HEK293 (cell line): ENCODE measurements around the gene SFT2D3.
"Not testable (repeated sequence)": the region's sequence is repeated elsewhere in the genome, so short reads cannot be mapped to it uniquely, and the experiment has no call there.

ENCODE experiments used
- CTCF ChIA-PET: fragments of 350-600 bp; formaldehyde crosslinking; extraction: SDS; loops from one replicate; lab custom pipeline; 2021; ENCODE audit warnings: antibody characterized with exemption; lab: Yijun Ruan, JAX
- POLR2A ChIA-PET: fragments of 300-600 bp; formaldehyde crosslinking; extraction: SDS; loops from one replicate; lab custom pipeline; 2020; ENCODE audit warnings: antibody characterized with exemption, inconsistent platforms; lab: Yijun Ruan, JAX
- H3K27ac ChIP-seq: fragments of 200-500 bp; sonication (Bioruptor generic); 2 replicates; pipeline ENCODE4 v1.5.1; 2014; ENCODE audit warnings: low read depth, low read length, control low read depth, inconsistent platforms; ENCODE audit errors: extremely low read depth
- H3K36me3 ChIP-seq, 2 experiments: fragments of 200-500 bp in 1 of 2; sonication (Bioruptor generic) in 1 of 2; 1 replicate in 1 of 2; 2 replicates in 1 of 2; pipeline ENCODE4 v1.5.1; 2014 to 2017; ENCODE audit warnings: inconsistent platforms in 2 of 2, low read length in 2 of 2; ENCODE audit not compliant: control insufficient read depth in 2 of 2, insufficient read depth in 1 of 2
- H3K4me1 ChIP-seq: fragments of 200-500 bp; sonication (Bioruptor generic); 2 replicates; pipeline ENCODE4 v1.5.1; 2014; ENCODE audit warnings: mild to moderate bottlenecking, low read length, inconsistent platforms; ENCODE audit not compliant: control insufficient read depth, insufficient read depth
- H3K4me3 ChIP-seq: 2 replicates; pipeline ENCODE4 v1.5.1; 2011; ENCODE audit warnings: low read depth, mild to moderate bottlenecking, control low read depth, low read length, moderate library complexity
- H3K9me3 ChIP-seq: fragments of 200-500 bp; sonication (Bioruptor generic); 2 replicates; pipeline ENCODE4 v1.5.1; 2014; ENCODE audit warnings: low read depth, low read length, inconsistent platforms; ENCODE audit not compliant: control insufficient read depth, insufficient read depth
- BCL6B ChIP-seq: fragments of 450-650 bp; formaldehyde crosslinking; IDR thresholded peaks from 2 replicates; pipeline ENCODE4 v1.5.1; 2017; ENCODE audit warnings: missing biosample characterization, missing genetic modification characterization
- ELK4 ChIP-seq: IDR thresholded peaks from 2 replicates; pipeline ENCODE4 v1.6.1; 2011; ENCODE audit warnings: mild to moderate bottlenecking, low read depth, low read length, borderline replicate concordance
- GFI1B ChIP-seq: fragments of 450-650 bp; formaldehyde crosslinking; IDR thresholded peaks from 2 replicates; pipeline ENCODE4 v1.5.1; 2016; ENCODE audit warnings: missing biosample characterization, missing genetic modification characterization
- IKZF3 ChIP-seq: fragments of 450-650 bp; IDR thresholded peaks from 2 replicates; pipeline ENCODE4 v1.5.0; 2018; ENCODE audit warnings: missing biosample characterization, mild to moderate bottlenecking, missing genetic modification characterization, moderate library complexity
- MYNN ChIP-seq: fragments of 450-650 bp; formaldehyde crosslinking; IDR thresholded peaks from 2 replicates; pipeline ENCODE4 v1.5.1; 2016; ENCODE audit warnings: missing biosample characterization, missing genetic modification characterization, borderline replicate concordance
- ZBTB48 ChIP-seq: fragments of 450-650 bp; formaldehyde crosslinking; IDR thresholded peaks from 2 replicates; pipeline ENCODE4 v1.5.1; 2016; ENCODE audit warnings: missing biosample characterization, missing genetic modification characterization
- ZNF2 ChIP-seq: fragments of 450-650 bp; formaldehyde crosslinking; IDR thresholded peaks from 2 replicates; pipeline ENCODE4 v1.5.1; 2016; ENCODE audit warnings: missing biosample characterization, missing genetic modification characterization
- ZNF362 ChIP-seq: fragments of 450-650 bp; formaldehyde crosslinking; IDR thresholded peaks from 2 replicates; pipeline ENCODE4 v1.5.1; 2016; ENCODE audit warnings: missing biosample characterization, missing genetic modification characterization
- ZNF48 ChIP-seq: fragments of 450-650 bp; formaldehyde crosslinking; IDR thresholded peaks from 2 replicates; pipeline ENCODE4 v1.5.1; 2016; ENCODE audit warnings: missing biosample characterization, missing genetic modification characterization
- ZNF555 ChIP-seq: fragments of 450-650 bp; formaldehyde crosslinking; conservative IDR thresholded peaks from 2 replicates; pipeline ENCODE4 v1.5.1; 2017; ENCODE audit warnings: missing biosample characterization, mild to moderate bottlenecking, missing genetic modification characterization, inconsistent platforms
- ZNF639 ChIP-seq: fragments of 450-650 bp; formaldehyde crosslinking; IDR thresholded peaks from 2 replicates; pipeline ENCODE4 v1.5.1; 2016; ENCODE audit warnings: missing biosample characterization, missing genetic modification characterization
- ZNF830 ChIP-seq: fragments of 450-650 bp; IDR thresholded peaks from 2 replicates; pipeline ENCODE4 v1.5.0; 2018; ENCODE audit warnings: missing biosample characterization, missing genetic modification characterization, low read depth, mild to moderate bottlenecking, moderate library complexity
- ZSCAN30 ChIP-seq: fragments of 450-650 bp; IDR thresholded peaks from 2 replicates; pipeline ENCODE4 v1.5.1; 2018; ENCODE audit warnings: missing biosample characterization, mild to moderate bottlenecking, missing genetic modification characterization, moderate library complexity
- TF ChIP-seq, protein P1 (sequence below): fragments of 450-650 bp; formaldehyde crosslinking; IDR thresholded peaks from 2 replicates; pipeline ENCODE4 v1.5.1; 2016; ENCODE audit warnings: missing biosample characterization, missing genetic modification characterization, low read depth
- TF ChIP-seq, protein P2 (sequence below): fragments of 450-650 bp; formaldehyde crosslinking; IDR thresholded peaks from 2 replicates; pipeline ENCODE4 v1.5.1; 2016; ENCODE audit warnings: missing biosample characterization, missing genetic modification characterization, borderline replicate concordance
- TF ChIP-seq, protein P3 (sequence below): fragments of 450-650 bp; formaldehyde crosslinking; IDR thresholded peaks from 2 replicates; pipeline ENCODE4 v1.5.1; 2016; ENCODE audit warnings: missing biosample characterization, missing genetic modification characterization

The SFT2D3 gene

GRCh38 chr2:127743477-127744026, 42.3 kb downstream of the SFT2D3 start (continued):
- TF ChIP-seq, protein P1, sequence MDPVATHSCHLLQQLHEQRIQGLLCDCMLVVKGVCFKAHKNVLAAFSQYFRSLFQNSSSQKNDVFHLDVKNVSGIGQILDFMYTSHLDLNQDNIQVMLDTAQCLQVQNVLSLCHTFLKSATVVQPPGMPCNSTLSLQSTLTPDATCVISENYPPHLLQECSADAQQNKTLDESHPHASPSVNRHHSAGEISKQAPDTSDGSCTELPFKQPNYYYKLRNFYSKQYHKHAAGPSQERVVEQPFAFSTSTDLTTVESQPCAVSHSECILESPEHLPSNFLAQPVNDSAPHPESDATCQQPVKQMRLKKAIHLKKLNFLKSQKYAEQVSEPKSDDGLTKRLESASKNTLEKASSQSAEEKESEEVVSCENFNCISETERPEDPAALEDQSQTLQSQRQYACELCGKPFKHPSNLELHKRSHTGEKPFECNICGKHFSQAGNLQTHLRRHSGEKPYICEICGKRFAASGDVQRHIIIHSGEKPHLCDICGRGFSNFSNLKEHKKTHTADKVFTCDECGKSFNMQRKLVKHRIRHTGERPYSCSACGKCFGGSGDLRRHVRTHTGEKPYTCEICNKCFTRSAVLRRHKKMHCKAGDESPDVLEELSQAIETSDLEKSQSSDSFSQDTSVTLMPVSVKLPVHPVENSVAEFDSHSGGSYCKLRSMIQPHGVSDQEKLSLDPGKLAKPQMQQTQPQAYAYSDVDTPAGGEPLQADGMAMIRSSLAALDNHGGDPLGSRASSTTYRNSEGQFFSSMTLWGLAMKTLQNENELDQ (tag by site-specific recombination) = no peak
- TF ChIP-seq IKZF3 (no peak), ELK4 (no peak), ZSCAN30 (tag by site-specific recombination) (no peak), ZNF555 (no peak), MYNN (tag by site-specific recombination) (no peak), ZNF639 (no peak)
- TF ChIP-seq, all 188 proteins: peak for 0

GRCh38 chr2:127747621-127748020, 46.3 kb downstream of the SFT2D3 start:
- Histone ChIP-seq H3K27ac (no peak overlapping the region), H3K4me3 (no peak overlapping the region), H3K36me3 (peaks cover 21 to 39% of the 10 kb centered on the region in 2 experiments), H3K4me1 (peaks cover 3% of the 10 kb centered on the region; the same call in 1 of the 2 replicates), H3K9me3 (no peaks in the 10 kb centered on the region)
- CTCF ChIA-PET = interaction anchor here (0.6 kb wide), 1 partner anchor 11 kb away, joined by 3 read pairs; no protein-coding TSS in a partner anchor
- TF ChIP-seq ZBTB48 (tag by site-specific recombination) = no peak
- TF ChIP-seq, protein P2, sequence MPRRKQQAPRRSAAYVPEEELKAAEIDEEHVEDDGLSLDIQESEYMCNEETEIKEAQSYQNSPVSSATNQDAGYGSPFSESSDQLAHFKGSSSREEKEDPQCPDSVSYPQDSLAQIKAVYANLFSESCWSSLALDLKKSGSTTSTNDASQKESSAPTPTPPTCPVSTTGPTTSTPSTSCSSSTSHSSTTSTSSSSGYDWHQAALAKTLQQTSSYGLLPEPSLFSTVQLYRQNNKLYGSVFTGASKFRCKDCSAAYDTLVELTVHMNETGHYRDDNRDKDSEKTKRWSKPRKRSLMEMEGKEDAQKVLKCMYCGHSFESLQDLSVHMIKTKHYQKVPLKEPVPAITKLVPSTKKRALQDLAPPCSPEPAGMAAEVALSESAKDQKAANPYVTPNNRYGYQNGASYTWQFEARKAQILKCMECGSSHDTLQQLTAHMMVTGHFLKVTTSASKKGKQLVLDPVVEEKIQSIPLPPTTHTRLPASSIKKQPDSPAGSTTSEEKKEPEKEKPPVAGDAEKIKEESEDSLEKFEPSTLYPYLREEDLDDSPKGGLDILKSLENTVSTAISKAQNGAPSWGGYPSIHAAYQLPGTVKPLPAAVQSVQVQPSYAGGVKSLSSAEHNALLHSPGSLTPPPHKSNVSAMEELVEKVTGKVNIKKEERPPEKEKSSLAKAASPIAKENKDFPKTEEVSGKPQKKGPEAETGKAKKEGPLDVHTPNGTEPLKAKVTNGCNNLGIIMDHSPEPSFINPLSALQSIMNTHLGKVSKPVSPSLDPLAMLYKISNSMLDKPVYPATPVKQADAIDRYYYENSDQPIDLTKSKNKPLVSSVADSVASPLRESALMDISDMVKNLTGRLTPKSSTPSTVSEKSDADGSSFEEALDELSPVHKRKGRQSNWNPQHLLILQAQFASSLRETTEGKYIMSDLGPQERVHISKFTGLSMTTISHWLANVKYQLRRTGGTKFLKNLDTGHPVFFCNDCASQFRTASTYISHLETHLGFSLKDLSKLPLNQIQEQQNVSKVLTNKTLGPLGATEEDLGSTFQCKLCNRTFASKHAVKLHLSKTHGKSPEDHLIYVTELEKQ = no peak
- POLR2A ChIA-PET = no interaction called here

- H3K4me1 ChIP-seq, POLR2A ChIA-PET, H3K27ac ChIP-seq, H3K9me3 ChIP-seq, H3K4me3 ChIP-seq: not testable (repeated sequence)
- H3K36me3 ChIP-seq = peaks cover 21 to 41% of the 10 kb centered on the region in 2 experiments
- CTCF ChIA-PET = interaction anchor here (0.7 kb wide), 2 partner anchors 35 to 143 kb away, joined by 3 read pairs; no protein-coding TSS in a partner anchor
Observed at GRCh38 chr2:127749537-127749936, 48.2 kb downstream of the SFT2D3 start.

GRCh38 chr2:127753374-127753773, 52.1 kb downstream of the SFT2D3 start:
- CTCF ChIA-PET = interaction anchor here (0.7 kb wide), 1 partner anchor 8 kb away, joined by 3 read pairs; no protein-coding TSS in a partner anchor
- H3K9me3 ChIP-seq = no peaks in the 10 kb centered on the region
- POLR2A ChIA-PET = no interaction called here
- peaks cover 27 to 37% of the 10 kb centered on the region in 2 experiments; a peak in 2 of 3 replicates for H3K36me3 ChIP-seq
- H3K4me1 ChIP-seq = no peaks in the 10 kb centered on the region
- H3K4me3 ChIP-seq = no peak overlapping the region
- H3K27ac ChIP-seq = no peak overlapping the region
- TF ChIP-seq ZNF830 (tag by site-specific recombination) (no peak), GFI1B (tag by site-specific recombination) (no peak), ZNF2 (tag by site-specific recombination) (no peak), ZNF362 (tag by site-specific recombination) (no peak), BCL6B (tag by site-specific recombination) (no peak), ZNF48 (tag by site-specific recombination) (no peak)
- TF ChIP-seq, protein P3, sequence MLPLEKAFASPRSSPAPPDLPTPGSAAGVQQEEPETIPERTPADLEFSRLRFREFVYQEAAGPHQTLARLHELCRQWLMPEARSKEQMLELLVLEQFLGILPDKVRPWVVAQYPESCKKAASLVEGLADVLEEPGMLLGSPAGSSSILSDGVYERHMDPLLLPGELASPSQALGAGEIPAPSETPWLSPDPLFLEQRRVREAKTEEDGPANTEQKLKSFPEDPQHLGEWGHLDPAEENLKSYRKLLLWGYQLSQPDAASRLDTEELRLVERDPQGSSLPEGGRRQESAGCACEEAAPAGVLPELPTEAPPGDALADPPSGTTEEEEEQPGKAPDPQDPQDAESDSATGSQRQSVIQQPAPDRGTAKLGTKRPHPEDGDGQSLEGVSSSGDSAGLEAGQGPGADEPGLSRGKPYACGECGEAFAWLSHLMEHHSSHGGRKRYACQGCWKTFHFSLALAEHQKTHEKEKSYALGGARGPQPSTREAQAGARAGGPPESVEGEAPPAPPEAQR (tag by site-specific recombination) = no peak
